Germinal center (tissue), 1 donor: ENCODE results near the gene HEPHL1.
"Not testable (repeated sequence)": the region's sequence is repeated elsewhere in the genome, so short reads cannot be mapped to it uniquely, and the experiment has no call there.

ENCODE experiments used
- DNase-seq: peaks from one replicate; pipeline ENCODE4 v3.0.0; 2012; ENCODE audit warnings: mixed read lengths, low spot score

Gene HEPHL1

DNA sequence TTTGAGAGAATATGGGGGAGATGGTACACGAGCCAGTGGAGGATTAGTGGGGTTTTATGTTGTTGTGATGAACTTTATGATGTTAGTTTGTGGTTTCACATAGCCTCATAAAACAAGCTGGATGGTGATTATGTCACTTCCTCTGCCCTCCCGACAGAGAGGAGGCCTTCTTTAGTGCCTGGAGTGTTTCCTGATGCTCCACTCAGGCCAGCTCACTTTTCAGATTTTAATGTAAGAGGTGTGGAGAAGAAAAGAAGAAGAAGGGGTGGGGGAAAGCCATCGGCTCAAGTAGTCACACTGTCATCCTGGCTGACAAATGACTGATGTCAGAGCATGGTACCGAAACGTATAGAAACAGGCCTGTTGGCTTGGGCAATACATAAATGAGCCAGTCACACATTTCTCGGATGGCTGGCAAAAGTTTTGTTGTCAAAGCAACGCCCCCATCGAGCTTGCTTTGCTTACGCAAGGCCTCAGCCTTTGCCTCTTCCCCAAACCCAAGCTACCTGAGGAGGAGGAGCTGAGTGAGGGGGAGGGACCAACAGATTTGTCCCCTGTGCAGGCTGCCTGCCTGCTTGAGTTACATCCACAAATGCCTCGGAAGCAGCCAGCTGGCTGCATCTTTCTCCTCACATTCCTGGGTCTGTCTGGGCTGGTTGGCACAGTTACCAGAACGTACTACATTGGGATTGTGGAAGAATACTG is at the start of gene HEPHL1:
Gene HEPHL1 (plus strand): TSS at position 578 of the 705 bp plus-strand sequence. CDS start 15 bp downstream, at position 593.
- DNase-seq, result no peak

DNA sequence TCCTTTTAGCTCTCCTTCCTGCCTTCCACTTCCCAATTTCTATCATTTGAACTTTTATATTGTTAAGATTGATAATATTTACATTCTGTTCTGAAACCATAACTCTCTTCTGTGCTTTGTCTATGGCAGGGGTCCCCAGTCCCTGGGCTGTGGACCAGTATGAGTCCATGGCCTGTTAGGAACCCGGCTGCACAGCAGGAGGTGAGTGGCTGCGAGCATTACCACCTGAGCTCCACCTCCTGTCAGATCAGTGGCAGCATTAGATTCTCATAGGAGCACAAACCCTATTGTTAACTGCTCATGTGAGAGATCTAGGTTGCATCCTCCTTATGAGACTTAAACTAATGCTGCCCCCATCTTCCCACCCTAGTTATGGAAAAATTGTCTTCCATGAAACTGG is 48.4 kb upstream of the HEPHL1 start:
- no peak for DNase-seq

DNA sequence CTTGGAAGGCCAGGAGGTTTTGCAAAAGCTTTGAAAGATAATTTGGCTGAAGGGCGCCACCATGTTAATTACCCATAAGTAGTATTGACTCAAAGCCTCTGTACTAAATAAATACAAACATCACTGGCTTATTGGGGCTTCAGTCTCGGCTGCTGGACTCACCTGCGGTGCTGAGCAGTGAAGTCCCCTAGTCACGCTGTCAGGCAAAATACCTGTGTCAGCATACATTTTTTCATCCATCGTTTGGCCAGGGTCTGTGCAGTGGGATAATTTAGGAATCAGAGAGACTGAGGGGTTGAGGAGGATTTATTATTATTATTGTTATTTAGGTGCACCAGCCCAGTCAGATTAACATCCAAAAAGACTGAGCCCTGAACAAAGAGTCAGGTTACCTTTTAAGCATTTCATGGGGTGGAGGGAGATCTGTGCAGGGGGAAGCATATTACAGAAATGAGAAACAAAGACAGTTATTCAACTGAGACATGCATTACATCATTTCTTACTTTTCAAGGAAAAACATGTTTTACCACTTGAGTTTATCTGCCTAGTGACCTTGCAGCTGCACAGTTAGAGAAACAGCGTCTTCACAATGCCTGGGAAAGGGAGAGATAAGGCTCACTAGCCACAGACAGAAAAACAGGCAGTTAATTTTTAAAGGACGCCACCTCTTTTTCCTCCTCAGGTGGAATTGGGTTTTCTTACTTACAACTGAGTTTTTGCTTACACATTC is 47.7 kb upstream of the HEPHL1 start:
- DNase-seq, result not testable (repeated sequence)

- DNase-seq, result no peak
These were observed 46.4 kb upstream of the HEPHL1 start for GRCh38 chr11:93974759-93975158.

GRCh38 chr11:93976577-93977254 is 44.4 kb upstream of the HEPHL1 start:
- DNase-seq, result not testable (repeated sequence)

DNA sequence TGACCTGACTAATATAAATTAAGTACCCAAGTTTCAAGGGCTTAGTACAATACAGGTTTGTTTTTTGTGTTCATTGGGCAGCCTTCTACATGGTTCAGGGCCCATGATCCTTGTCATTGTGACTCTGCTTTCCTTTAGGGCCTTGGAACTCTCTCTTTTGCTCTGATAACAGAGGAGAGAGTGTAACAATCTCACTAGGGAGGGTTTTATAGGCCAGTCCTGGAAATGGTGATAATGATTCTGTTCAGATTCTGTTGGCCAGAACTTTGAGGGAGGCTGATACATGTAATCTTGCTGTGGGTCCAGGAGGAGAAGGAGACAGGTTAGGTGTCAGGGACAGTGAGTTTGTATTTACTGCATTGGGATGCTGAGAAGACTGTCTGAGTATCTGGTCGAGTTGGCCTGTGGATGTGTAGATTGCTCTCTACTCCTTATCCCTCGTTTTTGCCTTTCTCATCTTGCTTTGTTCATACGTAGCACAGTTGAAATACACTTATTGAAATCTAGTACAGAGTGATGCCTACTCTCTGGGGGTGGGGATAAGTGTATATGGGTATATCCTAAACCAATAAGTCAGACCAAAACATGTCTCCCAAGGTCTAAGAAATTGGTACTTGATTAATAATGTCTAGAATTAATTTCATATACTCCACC is 37.5 kb upstream of the HEPHL1 start:
- DNase-seq, result no peak

GRCh38 chr11:93984196-93984567 is 37.0 kb upstream of the HEPHL1 start:
- DNase-seq, result no peak

- no peak for DNase-seq
These were observed 36.2 kb upstream of the HEPHL1 start for GRCh38 chr11:93984936-93985335.

DNA sequence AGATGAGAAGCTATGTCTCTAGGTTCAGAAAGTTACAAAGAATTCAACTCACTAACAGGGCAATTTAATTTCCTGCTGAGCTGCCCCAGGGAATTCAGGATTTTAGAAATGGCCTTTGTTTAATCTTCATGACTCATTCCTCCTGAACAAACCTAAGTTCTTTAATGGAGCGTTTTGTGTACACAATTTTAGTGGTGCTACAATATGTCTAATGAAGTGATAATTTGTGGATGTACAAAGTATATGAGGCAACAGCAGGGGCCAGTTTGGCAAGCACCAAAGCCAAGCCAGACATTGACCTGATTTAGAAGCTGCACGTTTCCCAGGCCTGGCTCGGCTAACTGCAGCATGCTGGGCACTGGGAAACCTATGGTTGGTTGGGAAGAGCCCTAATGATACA is 34.4 kb upstream of the HEPHL1 start:
- no peak for DNase-seq

GRCh38 chr11:93988455-93988854 is 32.7 kb upstream of the HEPHL1 start:
- no peak for DNase-seq

DNA sequence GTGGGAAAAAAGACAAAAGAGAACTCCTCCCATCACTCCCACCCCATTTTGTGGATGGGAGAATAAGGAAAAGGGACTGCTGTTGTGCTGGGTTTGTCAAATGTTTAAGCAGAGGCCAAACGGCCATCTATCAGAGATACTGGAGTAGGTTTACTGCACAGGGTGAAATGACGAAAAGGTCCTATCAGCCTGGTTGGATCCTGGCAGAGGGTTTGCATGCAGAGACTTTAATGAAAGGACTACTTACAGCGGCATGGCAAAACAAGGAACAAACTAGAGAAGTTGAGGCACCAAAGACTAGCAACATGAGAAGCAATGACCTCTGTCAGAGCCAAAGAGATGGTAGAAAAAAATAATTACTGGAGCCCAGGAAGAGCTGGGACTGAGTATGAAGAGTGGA is 32.2 kb upstream of the HEPHL1 start:
- no peak for DNase-seq

- no peak for DNase-seq
These were observed 27.4 kb upstream of the HEPHL1 start for GRCh38 chr11:93993747-93994146.

- DNase-seq, result no peak
These were observed 23.4 kb upstream of the HEPHL1 start for GRCh38 chr11:93997741-93998140.

GRCh38 chr11:94000659-94001058 is 20.5 kb upstream of the HEPHL1 start:
- DNase-seq, result no peak

GRCh38 chr11:94002226-94002625 is 18.9 kb upstream of the HEPHL1 start:
- DNase-seq, result no peak

- no peak for DNase-seq
These were observed 13.7 kb upstream of the HEPHL1 start for GRCh38 chr11:94007426-94007825.

GRCh38 chr11:94007906-94008305 is 13.2 kb upstream of the HEPHL1 start:
- no peak for DNase-seq

GRCh38 chr11:94010136-94010535 is 11.0 kb upstream of the HEPHL1 start:
- DNase-seq, result no peak

DNA sequence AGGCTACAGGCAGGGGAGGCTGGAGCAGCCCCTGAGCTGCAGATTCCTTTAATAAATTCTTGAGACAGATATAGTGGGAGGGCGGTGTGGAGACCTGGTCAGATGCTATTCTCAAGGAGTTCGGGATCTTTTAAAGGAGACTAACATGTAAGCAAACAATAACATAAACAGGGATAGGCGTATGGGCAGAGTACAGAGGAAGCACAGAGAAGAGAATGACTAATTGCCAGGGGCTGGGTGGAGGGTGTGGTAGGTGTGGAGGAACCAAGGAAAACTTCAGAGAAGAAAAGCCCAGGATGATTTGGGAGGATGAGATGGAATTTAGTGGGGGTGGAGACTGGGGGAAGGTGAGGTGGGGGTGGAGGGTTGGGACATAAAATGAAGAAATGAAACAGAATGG is 9.7 kb upstream of the HEPHL1 start:
- no peak for DNase-seq

DNA sequence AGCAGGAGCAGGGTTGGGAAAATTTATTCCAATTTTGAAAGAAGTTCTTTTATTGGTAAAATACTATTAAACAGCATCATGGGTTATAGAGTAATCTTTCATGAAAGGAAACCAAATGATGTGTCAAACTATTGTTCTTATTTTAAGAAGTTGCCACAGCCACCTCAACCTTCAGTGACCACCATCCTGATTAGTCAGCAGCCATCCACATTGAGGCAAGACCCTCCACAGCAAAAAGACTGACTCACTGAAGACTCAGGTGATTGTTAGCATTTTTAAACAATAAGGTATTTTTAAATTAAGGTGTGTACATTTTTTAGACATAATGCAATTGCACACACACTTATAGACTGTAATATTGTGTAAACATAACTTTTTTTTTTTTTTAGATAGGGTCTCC is 3.7 kb upstream of the HEPHL1 start:
- no peak for DNase-seq

GRCh38 chr11:94018721-94019120 is 2.4 kb upstream of the HEPHL1 start:
- DNase-seq, result no peak

DNA sequence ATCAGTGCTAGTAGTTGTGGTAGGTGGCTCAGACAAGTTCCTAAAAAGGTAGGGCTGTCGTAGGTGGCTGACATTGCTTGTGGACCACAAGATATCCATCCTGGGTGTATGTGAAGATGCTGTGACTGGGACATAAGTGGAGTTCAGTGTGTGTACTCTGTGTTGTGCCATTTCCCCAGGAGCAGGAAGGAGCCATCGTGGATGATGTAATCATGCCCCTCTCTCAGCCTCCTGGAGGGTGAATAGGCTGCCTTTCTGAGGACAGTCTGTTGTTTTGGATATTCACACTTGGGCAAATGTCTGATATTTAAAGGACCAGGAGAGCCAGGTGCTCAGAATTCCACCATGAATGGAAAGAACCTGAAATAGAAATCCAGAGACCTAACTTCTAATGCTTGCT is 2.7 kb downstream of the HEPHL1 start:
- DNase-seq, result no peak

GRCh38 chr11:94024547-94024946 is 3.4 kb downstream of the HEPHL1 start:
- no peak for DNase-seq
